Upper lobe of right lung (tissue), 1 donor: Measurements from ENCODE around the gene ABLIM2. TPM values are rescaled to one million over a fixed set of nuclear protein-coding genes. Genes with fewer than 3 reads are reported as not detected.

Experiments
- ATAC-seq: fragments of 200-7000 bp; cut with Tn5 transposase; one replicate; pipeline ENCODE4 v1.9.1; 2020; ENCODE audit warnings: mild to moderate bottlenecking, moderate library complexity
- DNase-seq: peaks from one replicate; pipeline ENCODE4 v3.0.0-alpha.2; 2020
- H3K27ac ChIP-seq: fragments of 200-600 bp; one replicate; pipeline ENCODE4 v1.8.0; 2022
- H3K27me3 ChIP-seq: fragments of 200-600 bp; one replicate; pipeline ENCODE4 v1.8.0; 2022; ENCODE audit warnings: mild to moderate bottlenecking
- H3K36me3 ChIP-seq: fragments of 200-600 bp; one replicate; pipeline ENCODE4 v1.8.0; 2022
- H3K4me1 ChIP-seq: fragments of 200-600 bp; one replicate; pipeline ENCODE4 v1.8.0; 2022
- H3K4me3 ChIP-seq: fragments of 200-600 bp; one replicate; pipeline ENCODE4 v1.8.0; 2022; ENCODE audit warnings: mild to moderate bottlenecking
- H3K9me3 ChIP-seq: fragments of 200-600 bp; one replicate; pipeline ENCODE4 v1.8.0; 2022
- CTCF ChIP-seq: fragments of 200-600 bp; IDR thresholded peaks from one replicate; pipeline ENCODE4 v1.8.0; 2022; ENCODE audit warnings: antibody characterized with exemption
- intact Hi-C: fragments of 100-400 bp; cut with DNase I; formaldehyde crosslinking; loops from one replicate; pipeline ENCODE4 v1.11.0; 2022
- total RNA-seq: library from RNA; stranded (reverse); fragmentation: NEBNext Ultra II Directional; extraction: Animal tissue kit (Norgen Biotek cat#: 25700); gene quantifications from one replicate; pipeline ENCODE4 v1.2.1, GENCODE V29; 2021
- donor health status: DM: no; HTN: yes; CAD: no; lungs with severe emphysema.

ABLIM2 gene
- total RNA-seq, 1 donor from 2014 or later = 12.7 TPM

DNA sequence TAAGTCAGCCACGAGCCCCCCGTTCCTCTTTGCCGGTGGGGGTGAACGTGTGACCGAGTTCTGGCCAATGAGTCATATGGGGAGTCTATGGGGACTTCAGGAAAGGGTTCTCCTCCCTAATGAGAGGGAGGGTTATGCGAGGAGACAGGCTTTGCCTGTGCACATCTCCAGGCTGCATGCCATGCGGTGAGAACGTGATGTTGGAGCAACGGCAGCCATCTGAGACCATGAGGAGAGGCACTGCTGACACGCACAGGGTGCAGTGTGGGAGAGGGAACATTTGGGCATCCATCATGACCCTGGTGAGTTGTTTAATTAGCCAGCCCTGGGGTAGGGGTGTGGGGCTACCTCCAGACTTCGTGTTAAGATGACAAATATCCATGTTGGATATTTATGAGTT is 55.8 kb downstream of the ABLIM2 start:
- no peaks in the 10 kb centered on the region for H3K9me3 ChIP-seq
- intact Hi-C loops = no loop called here
- no peaks in the 10 kb centered on the region for H3K36me3 ChIP-seq
- no peak for TF ChIP-seq CTCF
- no peak for DNase-seq
- H3K27ac ChIP-seq = no peak overlapping the region
- peaks cover 13% of the 10 kb centered on the region for H3K4me1 ChIP-seq
- ATAC-seq = no peak
- H3K4me3 ChIP-seq = no peak overlapping the region
- H3K27me3 ChIP-seq = no peaks in the 10 kb centered on the region

- no peak for DNase-seq
- H3K27me3 ChIP-seq = no peaks in the 10 kb centered on the region
- ATAC-seq = no peak
- intact Hi-C loops = no loop called here
- no peak for TF ChIP-seq CTCF
- no peaks in the 10 kb centered on the region for H3K9me3 ChIP-seq
- no peak overlapping the region for H3K27ac ChIP-seq
- no peaks in the 10 kb centered on the region for H3K36me3 ChIP-seq
- no peak overlapping the region for H3K4me3 ChIP-seq
- H3K4me1 ChIP-seq = peaks cover 13% of the 10 kb centered on the region
Observed at GRCh38 chr4:8102076-8102355, 56.6 kb downstream of the ABLIM2 start.

DNA sequence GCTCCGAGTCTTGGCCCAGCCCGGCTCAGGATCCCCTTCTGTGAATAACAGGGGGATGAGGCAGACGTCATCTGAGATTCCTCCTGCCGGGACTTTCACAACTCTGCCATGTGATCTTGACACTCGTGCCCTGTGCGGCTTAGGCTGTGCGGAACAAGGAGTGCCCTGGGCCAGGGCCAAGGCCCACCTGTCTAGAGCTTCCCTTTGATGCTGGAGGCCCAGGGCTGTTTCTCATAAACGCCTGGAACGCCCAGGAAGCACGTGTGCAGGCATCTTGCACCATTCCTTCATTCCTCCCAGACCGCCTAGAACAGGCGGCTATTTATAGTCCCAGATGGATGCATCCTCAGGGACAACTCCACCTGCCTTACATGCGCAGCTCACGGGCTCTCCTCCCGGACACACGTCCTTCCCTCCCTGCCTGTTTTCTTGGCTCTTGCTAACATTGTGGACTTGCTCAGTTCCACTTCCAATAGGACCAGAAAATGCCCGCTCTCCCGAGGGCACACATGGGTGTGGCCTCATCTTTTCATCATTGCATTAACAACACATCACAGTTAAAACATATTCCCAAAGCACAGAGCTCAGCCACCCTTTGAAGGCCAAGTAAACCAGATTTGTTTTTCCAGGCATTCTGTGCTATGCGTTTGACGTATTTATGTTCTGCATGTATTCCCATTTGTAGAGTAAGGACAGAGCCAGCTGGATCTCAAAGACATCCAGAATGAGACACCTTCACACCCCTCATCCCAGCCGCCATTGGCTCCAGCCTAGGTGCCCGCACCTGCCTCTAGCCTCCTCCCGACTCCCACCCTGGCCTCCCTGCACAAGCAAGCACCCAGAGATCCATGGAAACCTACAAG is 57.2 kb downstream of the ABLIM2 start:
- Histone ChIP-seq H3K9me3 (no peaks in the 10 kb centered on the region), H3K4me1 (peaks cover 13% of the 10 kb centered on the region), H3K27ac (no peak overlapping the region), H3K36me3 (no peaks in the 10 kb centered on the region), H3K4me3 (no peak overlapping the region), H3K27me3 (no peaks in the 10 kb centered on the region)
- TF ChIP-seq CTCF = no peak
- DNase-seq = peak; percentile 89
- ATAC-seq = peak; percentile 83
- intact Hi-C loops = no loop called here

DNA sequence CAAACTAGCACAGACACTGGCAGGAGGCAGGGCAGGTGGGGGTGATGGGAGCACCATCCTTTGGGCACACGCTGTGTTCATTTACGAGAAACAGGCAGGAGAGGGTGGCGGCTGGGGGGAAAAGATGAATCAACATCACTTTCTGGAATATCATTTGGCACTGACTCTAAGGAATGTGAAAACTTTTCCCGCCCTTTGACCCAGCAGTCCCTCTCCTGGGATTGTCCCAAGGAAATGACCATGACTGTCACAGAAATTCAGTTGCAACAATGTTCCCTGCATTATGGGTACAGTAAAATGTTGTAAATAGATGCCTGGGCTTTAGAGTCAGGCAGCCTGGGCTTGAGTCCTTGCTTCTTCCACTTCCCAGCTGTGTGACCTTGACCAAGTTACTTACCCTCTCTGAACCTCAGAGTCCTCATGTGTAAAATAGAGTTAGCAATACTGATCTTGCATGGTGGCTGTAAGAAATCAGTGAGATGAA is 58.6 kb downstream of the ABLIM2 start:
- TF ChIP-seq CTCF = no peak
- Histone ChIP-seq H3K9me3 (no peaks in the 10 kb centered on the region), H3K27me3 (no peaks in the 10 kb centered on the region), H3K4me1 (peaks cover 13% of the 10 kb centered on the region), H3K4me3 (no peak overlapping the region), H3K36me3 (no peaks in the 10 kb centered on the region), H3K27ac (no peak overlapping the region)
- ATAC-seq = no peak
- intact Hi-C loops = no loop called here
- no peak for DNase-seq

DNA sequence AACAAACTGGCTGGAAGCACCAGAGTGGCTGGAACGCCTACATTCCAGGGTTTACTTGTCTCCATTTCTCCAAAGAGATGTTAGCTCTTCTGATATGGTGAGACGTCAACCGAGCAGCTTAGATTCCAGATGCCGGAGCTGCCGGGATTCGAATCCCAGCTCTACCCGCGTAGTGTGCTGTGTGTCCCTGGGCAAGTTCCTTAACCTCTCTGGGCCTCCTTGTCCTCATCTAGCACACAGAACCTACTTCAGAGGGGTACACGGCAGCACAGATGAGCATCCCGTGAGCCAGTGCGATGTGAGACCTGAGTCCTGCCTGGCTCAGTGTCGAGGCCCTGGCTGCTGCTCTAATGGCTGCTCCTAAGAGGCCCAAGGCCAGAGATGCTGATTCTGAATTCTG is 60.1 kb downstream of the ABLIM2 start:
- DNase-seq (no peak), ATAC-seq (no peak)
- H3K4me3 ChIP-seq = no peak overlapping the region
- no peaks in the 10 kb centered on the region for H3K36me3 ChIP-seq
- TF ChIP-seq CTCF = no peak
- H3K9me3 ChIP-seq = no peaks in the 10 kb centered on the region
- no peaks in the 10 kb centered on the region for H3K27me3 ChIP-seq
- peaks cover 13% of the 10 kb centered on the region for H3K4me1 ChIP-seq
- intact Hi-C loops = no loop called here
- H3K27ac ChIP-seq = no peak overlapping the region
